SK-MEL-5 (cell line): Measurements from ENCODE around the gene ITGB5. TPM values are rescaled to one million over a fixed set of nuclear protein-coding genes. Genes with fewer than 3 reads are reported as not detected.

Experiments used
- DNase-seq: peaks from one replicate; pipeline ENCODE4 v3.0.0-alpha.2; 2016; ENCODE audit warnings: low read depth, low spot score
- in situ Hi-C: cut with HindIII; loops from 2 replicates; pipeline ENCODE4 v1.10.0; 2016; ENCODE audit warnings: low sequenced_read_pairs, high pct_unique_total_duplicates, low pct_unique_long_range_greater_than_20kb
- polyA plus RNA-seq, 2 experiments: library from polyadenylated mRNA; depleted of rRNA; stranded (reverse); fragments of >200 nt; gene quantifications; 2 replicates each; pipeline ENCODE4 v1.2.3, GENCODE V29; 2015
- total RNA-seq: library from RNA; depleted of rRNA; stranded (reverse); fragments of >200 nt; shearing (Covaris generic); gene quantifications from 2 replicates; pipeline ENCODE4 v1.2.3, GENCODE V29; 2014; rRNA removed

ITGB5 gene
- total RNA-seq, result 103 and 116 TPM in 2 replicates
- 161 and 167 TPM in 2 replicates for polyA plus RNA-seq (2015; cell fraction: cytosol; rRNA removed)
- 39.1 and 53.1 TPM in 2 replicates for polyA plus RNA-seq (2015; cell fraction: nucleus; rRNA removed)

GRCh38 chr3:124887177-124887931 is at the start of gene ITGB5:
Gene ITGB5 (minus strand): TSS chr3:124887365. CDS start chr3:124887000, 365 bp downstream.
- in situ Hi-C loops, result no loop called here
- DNase-seq, result peak; percentile 74

- DNase-seq, result no peak
- in situ Hi-C loops, result no loop called here
These were observed 48.8 kb upstream of the ITGB5 start for GRCh38 chr3:124935794-124936542.

- in situ Hi-C loops, result no loop called here
- no peak for DNase-seq
These were observed 48.1 kb upstream of the ITGB5 start for GRCh38 chr3:124935264-124935663.

- DNase-seq, result no peak
- in situ Hi-C loops, result no loop called here
These were observed 47.4 kb upstream of the ITGB5 start, which contains the start of gene MUC13 for GRCh38 chr3:124934577-124934976. Gene MUC13 (minus strand): TSS chr3:124934751. CDS start chr3:124934712, 39 bp downstream.

GRCh38 chr3:124928333-124929202 is 41.4 kb upstream of the ITGB5 start:
- peak; percentile 79 for DNase-seq
- in situ Hi-C loops, result no loop called here

GRCh38 chr3:124927574-124928045 is 40.4 kb upstream of the ITGB5 start:
- no peak for DNase-seq
- in situ Hi-C loops, result no loop called here

- DNase-seq, result no peak
- in situ Hi-C loops, result no loop called here
These were observed 39.4 kb upstream of the ITGB5 start for GRCh38 chr3:124926426-124927101.

- DNase-seq, result no peak
- in situ Hi-C loops, result no loop called here
These were observed 37.6 kb upstream of the ITGB5 start for GRCh38 chr3:124924741-124925140.

- DNase-seq, result no peak
- in situ Hi-C loops, result no loop called here
These were observed 36.7 kb upstream of the ITGB5 start for GRCh38 chr3:124923833-124924232.

- in situ Hi-C loops, result no loop called here
- DNase-seq, result no peak
These were observed 33.6 kb upstream of the ITGB5 start for GRCh38 chr3:124920718-124921117.

GRCh38 chr3:124919756-124920155 is 32.6 kb upstream of the ITGB5 start:
- DNase-seq, result peak; percentile 30
- in situ Hi-C loops, result no loop called here

GRCh38 chr3:124918524-124918923 is 31.4 kb upstream of the ITGB5 start:
- in situ Hi-C loops, result no loop called here
- no peak for DNase-seq

GRCh38 chr3:124916837-124917409 is 29.8 kb upstream of the ITGB5 start:
- in situ Hi-C loops, result no loop called here
- no peak for DNase-seq

GRCh38 chr3:124915254-124915653 is 28.1 kb upstream of the ITGB5 start:
- DNase-seq, result no peak
- in situ Hi-C loops, result no loop called here

- in situ Hi-C loops, result no loop called here
- DNase-seq, result no peak
These were observed 20.8 kb upstream of the ITGB5 start for GRCh38 chr3:124907957-124908356.

- no peak for DNase-seq
- in situ Hi-C loops, result no loop called here
These were observed 17.8 kb upstream of the ITGB5 start for GRCh38 chr3:124904835-124905492.
